K562 (cell line): ENCODE results near the gene HMGN2. TPM values are rescaled to one million over a fixed set of nuclear protein-coding genes. Genes with fewer than 3 reads are reported as not detected.

Source experiments
- BCL6 ChIP-seq: fragments of 250-450 bp; sonication (Bioruptor Pico); IDR thresholded peaks from 2 replicates; pipeline ENCODE4 v1.4.0; 2020
- CBFA2T2 ChIP-seq: fragments of 450-650 bp; conservative IDR thresholded peaks from 2 replicates; pipeline ENCODE4 v1.6.1; 2017; ENCODE audit warnings: mild to moderate bottlenecking
- CC2D1A ChIP-seq: fragments of 450-650 bp; IDR thresholded peaks from 2 replicates; pipeline ENCODE4 v1.6.1; 2017; ENCODE audit warnings: mild to moderate bottlenecking
- CXXC5 ChIP-seq: fragments of 250-450 bp; sonication (Bioruptor Pico); IDR thresholded peaks from 2 replicates; pipeline ENCODE4 v1.8.0; 2022; ENCODE audit warnings: inconsistent platforms, mild to moderate bottlenecking, moderate library complexity
- DPF2 ChIP-seq: fragments of 450-650 bp; IDR thresholded peaks from 2 replicates; pipeline ENCODE4 v1.6.1; 2016
- E2F8 ChIP-seq: fragments of 450-650 bp; IDR thresholded peaks from 2 replicates; pipeline ENCODE4 v1.7.1; 2018; ENCODE audit warnings: mild to moderate bottlenecking, low read depth; ENCODE audit not compliant: partially characterized antibody
- FOSL1 ChIP-seq: fragments of 200-800 bp; sonication (Bioruptor generic); conservative IDR thresholded peaks from 2 replicates; pipeline ENCODE4 v1.6.1; 2016; ENCODE audit warnings: missing genetic modification characterization, missing compliant biosample characterization
- KDM1A ChIP-seq, 2 experiments: fragments of 450-650 bp; IDR thresholded peaks; 2 replicates each; pipeline ENCODE4 v1.6.1; 2016; ENCODE audit warnings: mild to moderate bottlenecking in 2 of 2
- MLX ChIP-seq, 2 experiments: fragments of 450-650 bp in 1 of 2; sonication (generic) in 1 of 2; formaldehyde crosslinking; conservative IDR thresholded peaks; 2 replicates each; pipeline versions ENCODE4 v1.4.0 to v1.8.1; 2020 to 2022; ENCODE audit warnings: mild to moderate bottlenecking in 1 of 2, missing genetic modification reagents in 1 of 2
- NEUROD1 ChIP-seq: fragments of 150-350 bp; IDR thresholded peaks from 2 replicates; pipeline ENCODE4 v1.6.1; 2014; ENCODE audit warnings: borderline replicate concordance, low read length, low read depth; ENCODE audit not compliant: partially characterized antibody
- PRMT5 ChIP-seq: sonication (generic); formaldehyde crosslinking; IDR thresholded peaks from 2 replicates; pipeline ENCODE4 v1.5.0; 2020; ENCODE audit warnings: missing genetic modification reagents
- SMAD2 ChIP-seq: fragments of 150-350 bp; IDR thresholded peaks from 2 replicates; pipeline ENCODE4 v1.6.1; 2014; ENCODE audit warnings: low read depth, mild to moderate bottlenecking, low read length
- SRSF9 ChIP-seq: fragments of 200-400 bp; formaldehyde crosslinking; IDR thresholded peaks from 2 replicates; pipeline ENCODE4 v1.6.1; 2017; ENCODE audit warnings: low read depth, low read length, borderline replicate concordance
- ZBTB33 ChIP-seq: sonication (generic); formaldehyde crosslinking; IDR thresholded peaks from 2 replicates; pipeline ENCODE4 v1.8.1; 2023; ENCODE audit warnings: mild to moderate bottlenecking, missing genetic modification reagents
- ZNF408 ChIP-seq: fragments of 250-450 bp; sonication (Bioruptor Pico); IDR thresholded peaks from 2 replicates; pipeline ENCODE4 v1.4.0; 2020; ENCODE audit warnings: low read depth, mild to moderate bottlenecking, moderate library complexity
- ZNF584 ChIP-seq: fragments of 200-800 bp; sonication (Bioruptor generic); IDR thresholded peaks from 2 replicates; pipeline ENCODE4 v1.6.1; 2016; ENCODE audit warnings: low read depth, mild to moderate bottlenecking, missing genetic modification characterization, missing compliant biosample characterization
- ZNF639 ChIP-seq, 2 experiments: fragments of 200-800 bp in 1 of 2; sonication (Bioruptor generic) in 1 of 2; sonication (generic) in 1 of 2; formaldehyde crosslinking in 1 of 2; IDR thresholded peaks in 1 of 2; conservative IDR thresholded peaks in 1 of 2; 2 replicates each; pipeline versions ENCODE4 v1.5.0 to v1.6.1; 2016 to 2020; ENCODE audit warnings: missing compliant biosample characterization in 1 of 2, missing genetic modification characterization in 1 of 2, missing genetic modification reagents in 1 of 2
- polyA plus RNA-seq, 8 experiments: library from polyadenylated mRNA; depleted of rRNA in 4 of 8; stranded (reverse) in 5 of 8; unstranded in 3 of 8; fragments of >200 nt; fragmentation: Nextera tagmentation in 2 of 8; fragmentation: Illumina TruSeq in 1 of 8; extraction: Ambion mirVana in 2 of 8; extraction: Trizol in 1 of 8; gene quantifications; 2 replicates each; pipeline versions ENCODE4 v1.2.1 to v1.2.3, GENCODE V29; 2011 to 2014; ENCODE audit warnings: inconsistent platforms in 1 of 8, missing spikeins in 1 of 8
- total RNA-seq, 7 experiments: library from RNA; depleted of rRNA in 6 of 7; stranded (reverse); fragments of >200 nt in 6 of 7; fragmentation: Illumina TruSeq in 2 of 7; extraction: Trizol in 2 of 7; gene quantifications; 2 replicates each; pipeline versions ENCODE4 v1.2.1 to v1.2.3, GENCODE V29; 2011 to 2021; ENCODE audit warnings: low replicate concordance in 1 of 7
- TF ChIP-seq, protein P1 (sequence below): sonication (generic); formaldehyde crosslinking; IDR thresholded peaks from 2 replicates; pipeline ENCODE4 v1.8.0; 2022; ENCODE audit warnings: mild to moderate bottlenecking, missing genetic modification reagents, borderline replicate concordance

The HMGN2 gene
- total and polyA plus RNA-seq, 9 of the 15 experiments (the other 6 are each of a cell fraction or from before 2014, with no cell fraction given), result 370 to 1,354 (median 965) TPM

GRCh38 chr1:26472320-26472900, at the start of gene HMGN2 (continued):
- TF ChIP-seq NEUROD1 (peak; percentile 25), BCL6 (CRISPR knock-in tag) (no peak), FOSL1 (no peak), DPF2 (no peak), CBFA2T2 (peak; percentile 62), ZNF408 (CRISPR knock-in tag) (no peak), ZNF639 (CRISPR knock-in tag; conservative IDR thresholded peaks at IDR 0.05 in 1 of 2, IDR thresholded peaks at IDR 0.05 in 1 of 2) (no peak; a peak in 1 of 4 replicates), CXXC5 (CRISPR knock-in tag) (no peak), SRSF9 (no peak), PRMT5 (CRISPR knock-in tag) (peak; percentile 79; the same call in 1 of the 2 replicates), ZNF584 (peak; percentile 80; the same call in 1 of the 2 replicates), CC2D1A (no peak), KDM1A (IDR thresholded peaks at IDR 0.05) (no peak), MLX (CRISPR knock-in tag; conservative IDR thresholded peaks at IDR 0.05) (peak in 1 of 2 experiments; percentile 71; a peak in 1 of 4 replicates), E2F8 (no peak), ZBTB33 (CRISPR knock-in tag) (peak; percentile 50; the same call in 1 of the 2 replicates), SMAD2 (no peak)
- TF ChIP-seq, protein P1, sequence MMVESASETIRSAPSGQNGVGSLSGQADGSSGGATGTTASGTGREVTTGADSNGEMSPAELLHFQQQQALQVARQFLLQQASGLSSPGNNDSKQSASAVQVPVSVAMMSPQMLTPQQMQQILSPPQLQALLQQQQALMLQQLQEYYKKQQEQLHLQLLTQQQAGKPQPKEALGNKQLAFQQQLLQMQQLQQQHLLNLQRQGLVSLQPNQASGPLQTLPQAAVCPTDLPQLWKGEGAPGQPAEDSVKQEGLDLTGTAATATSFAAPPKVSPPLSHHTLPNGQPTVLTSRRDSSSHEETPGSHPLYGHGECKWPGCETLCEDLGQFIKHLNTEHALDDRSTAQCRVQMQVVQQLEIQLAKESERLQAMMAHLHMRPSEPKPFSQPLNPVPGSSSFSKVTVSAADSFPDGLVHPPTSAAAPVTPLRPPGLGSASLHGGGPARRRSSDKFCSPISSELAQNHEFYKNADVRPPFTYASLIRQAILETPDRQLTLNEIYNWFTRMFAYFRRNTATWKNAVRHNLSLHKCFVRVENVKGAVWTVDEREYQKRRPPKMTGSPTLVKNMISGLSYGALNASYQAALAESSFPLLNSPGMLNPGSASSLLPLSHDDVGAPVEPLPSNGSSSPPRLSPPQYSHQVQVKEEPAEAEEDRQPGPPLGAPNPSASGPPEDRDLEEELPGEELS (CRISPR knock-in tag), result no peak; the same call in 1 of the 2 replicates
